Mesothelial cell of epicardium (in vitro differentiated cells): ENCODE data around the gene KRTAP1-5. TPM values are rescaled to one million over a fixed set of nuclear protein-coding genes. Genes with fewer than 3 reads are reported as not detected.

Experiments used
- DNase-seq, 2 experiments: peaks; one replicate each; pipeline ENCODE4 v3.0.0; 2021; ENCODE audit warnings: low spot score in 2 of 2; ENCODE audit not compliant: unreplicated experiment in 2 of 2
- H3K27ac Mint-ChIP-seq: 2 replicates; pipeline ENCODE4 v1.8.0; 2021; ENCODE audit warnings: mixed read lengths
- H3K27me3 Mint-ChIP-seq: 2 replicates; pipeline ENCODE4 v1.8.0; 2021; ENCODE audit warnings: low read depth, mixed read lengths
- H3K36me3 Mint-ChIP-seq: 2 replicates; pipeline ENCODE4 v1.8.0; 2021; ENCODE audit warnings: mixed read lengths
- H3K4me1 Mint-ChIP-seq: 2 replicates; pipeline ENCODE4 v1.8.0; 2021; ENCODE audit warnings: mixed read lengths
- H3K4me3 Mint-ChIP-seq: 2 replicates; pipeline ENCODE4 v1.8.0; 2021; ENCODE audit warnings: mild to moderate bottlenecking, moderate library complexity, mixed read lengths
- H3K9me3 Mint-ChIP-seq: 2 replicates; pipeline ENCODE4 v1.8.0; 2021; ENCODE audit warnings: mixed read lengths
- total RNA-seq: library from RNA; stranded (reverse); gene quantifications from 3 replicates; pipeline ENCODE4 v1.2.1, GENCODE V29; 2021
- TF ChIP-seq, protein P1 (sequence below): fragments of 200-600 bp; sonication (generic); IDR thresholded peaks from one replicate; pipeline ENCODE4 v1.5.0; 2021; ENCODE audit warnings: antibody characterized with exemption; ENCODE audit not compliant: unreplicated experiment

KRTAP1-5 gene
- total RNA-seq, 1 donor from 2014 or later: not detected

DNA sequence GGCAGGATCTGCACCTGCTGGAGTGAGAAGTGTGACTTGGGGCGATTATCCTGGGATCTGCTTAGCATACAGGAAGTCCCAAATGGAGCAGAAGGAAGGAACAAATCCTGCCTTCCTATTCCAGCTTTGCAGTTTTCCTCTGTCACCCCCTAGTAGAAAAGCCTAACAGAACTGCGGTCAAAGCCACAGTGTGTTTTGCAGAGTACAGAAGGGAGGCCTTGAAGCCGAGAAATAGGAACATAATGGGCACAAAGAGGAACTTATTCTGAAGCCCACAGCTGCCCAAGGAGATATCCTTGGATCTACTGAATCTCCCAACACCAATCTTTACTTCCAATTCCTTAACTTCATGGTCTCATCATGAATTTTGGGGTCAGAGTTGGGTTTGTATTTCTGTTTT, 8.5 kb downstream of the KRTAP1-5 start:
- Mint-ChIP-seq H3K36me3 (no peaks in the 10 kb centered on the region), H3K9me3 (peaks cover 28% of the 10 kb centered on the region), H3K27me3 (no peaks in the 10 kb centered on the region), H3K27ac (no peak overlapping the region), H3K4me1 (peaks cover 8% of the 10 kb centered on the region), H3K4me3 (no peak overlapping the region)
- no peak for DNase-seq
- TF ChIP-seq, protein P1, sequence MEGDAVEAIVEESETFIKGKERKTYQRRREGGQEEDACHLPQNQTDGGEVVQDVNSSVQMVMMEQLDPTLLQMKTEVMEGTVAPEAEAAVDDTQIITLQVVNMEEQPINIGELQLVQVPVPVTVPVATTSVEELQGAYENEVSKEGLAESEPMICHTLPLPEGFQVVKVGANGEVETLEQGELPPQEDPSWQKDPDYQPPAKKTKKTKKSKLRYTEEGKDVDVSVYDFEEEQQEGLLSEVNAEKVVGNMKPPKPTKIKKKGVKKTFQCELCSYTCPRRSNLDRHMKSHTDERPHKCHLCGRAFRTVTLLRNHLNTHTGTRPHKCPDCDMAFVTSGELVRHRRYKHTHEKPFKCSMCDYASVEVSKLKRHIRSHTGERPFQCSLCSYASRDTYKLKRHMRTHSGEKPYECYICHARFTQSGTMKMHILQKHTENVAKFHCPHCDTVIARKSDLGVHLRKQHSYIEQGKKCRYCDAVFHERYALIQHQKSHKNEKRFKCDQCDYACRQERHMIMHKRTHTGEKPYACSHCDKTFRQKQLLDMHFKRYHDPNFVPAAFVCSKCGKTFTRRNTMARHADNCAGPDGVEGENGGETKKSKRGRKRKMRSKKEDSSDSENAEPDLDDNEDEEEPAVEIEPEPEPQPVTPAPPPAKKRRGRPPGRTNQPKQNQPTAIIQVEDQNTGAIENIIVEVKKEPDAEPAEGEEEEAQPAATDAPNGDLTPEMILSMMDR: no peak

DNA sequence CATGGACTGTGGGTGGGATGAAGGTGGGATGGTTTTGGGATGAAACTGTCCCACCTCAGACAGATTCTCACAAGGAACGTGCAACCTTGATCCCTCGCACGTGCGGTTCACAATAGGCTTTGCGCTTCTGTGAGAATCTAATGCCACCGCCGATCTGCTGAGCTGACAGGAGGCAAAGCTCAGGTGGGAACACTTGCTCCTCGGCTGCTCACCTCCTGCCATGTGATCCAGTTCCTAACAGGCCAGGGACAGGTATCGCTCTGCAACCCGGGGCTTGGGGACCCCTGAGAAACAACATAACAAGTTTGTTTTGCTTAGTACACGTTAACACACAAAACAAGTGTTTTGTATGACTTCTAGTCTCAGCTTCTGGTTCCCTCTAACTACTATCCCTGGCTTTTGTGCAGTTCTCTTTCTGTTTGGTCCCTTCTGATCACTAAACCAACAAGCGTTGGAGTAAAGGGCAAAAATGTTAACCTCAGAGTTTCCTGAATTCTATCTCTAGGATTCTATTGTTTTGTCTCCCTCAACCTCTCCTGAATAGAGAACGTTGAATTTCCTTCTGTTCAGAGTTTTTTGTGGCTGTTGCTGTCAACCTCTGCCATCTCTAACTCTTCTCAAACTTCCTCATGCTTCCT, 10.3 kb downstream of the KRTAP1-5 start:
- H3K27me3 Mint-ChIP-seq: no peaks in the 10 kb centered on the region
- H3K9me3 Mint-ChIP-seq: peaks cover 13% of the 10 kb centered on the region
- no peak for DNase-seq
- H3K36me3 Mint-ChIP-seq: no peaks in the 10 kb centered on the region
- H3K27ac Mint-ChIP-seq: no peak overlapping the region
- TF ChIP-seq, protein P1: no peak
- H3K4me3 Mint-ChIP-seq: no peak overlapping the region
- peaks cover 14% of the 10 kb centered on the region for H3K4me1 Mint-ChIP-seq

DNA sequence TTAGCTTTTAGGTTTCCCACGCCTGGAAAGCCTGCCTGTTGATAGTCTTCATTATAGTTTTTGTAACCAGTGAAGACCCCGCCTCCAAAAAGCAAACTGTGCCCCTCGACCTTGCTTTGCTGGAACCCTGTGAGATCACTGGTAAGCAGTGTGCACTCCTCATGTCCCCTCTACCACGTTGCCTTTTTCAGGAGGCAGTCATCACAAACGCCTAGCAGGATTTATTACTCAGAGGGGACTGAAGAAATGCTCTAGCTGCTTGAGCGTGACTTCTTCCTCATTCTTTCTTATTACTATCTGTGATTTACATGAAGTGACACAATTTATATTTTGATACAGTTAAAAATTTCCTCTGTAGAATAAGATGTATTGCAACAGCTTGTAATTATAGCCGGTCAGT, 11.6 kb downstream of the KRTAP1-5 start:
- peaks cover 6% of the 10 kb centered on the region for H3K9me3 Mint-ChIP-seq

DNA sequence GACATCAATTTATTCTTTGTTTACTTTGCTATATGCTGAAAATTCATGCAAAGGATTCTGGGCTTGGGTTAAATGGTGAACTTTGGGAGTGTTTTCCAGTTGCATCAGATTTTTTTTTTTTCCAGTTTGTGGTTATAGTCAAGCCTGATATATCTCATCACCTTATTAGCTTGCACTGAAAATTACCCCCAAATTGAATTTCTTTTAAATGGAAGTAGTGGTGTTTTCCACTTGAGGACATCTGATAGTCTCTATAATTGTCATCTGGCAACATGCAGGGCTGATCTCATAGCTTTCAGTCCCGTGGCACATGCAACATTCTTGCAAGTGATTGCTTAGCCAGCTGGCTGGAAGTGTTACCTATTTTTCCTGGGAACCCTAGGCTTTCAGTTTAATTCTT, 13.4 kb downstream of the KRTAP1-5 start:
- Mint-ChIP-seq H3K4me3 (no peak overlapping the region), H3K36me3 (no peaks in the 10 kb centered on the region), H3K27ac (no peak overlapping the region), H3K4me1 (peaks cover 30% of the 10 kb centered on the region), H3K9me3 (peaks cover 6% of the 10 kb centered on the region), H3K27me3 (no peaks in the 10 kb centered on the region)
- DNase-seq: no peak
- TF ChIP-seq, protein P1: no peak

More for the DNA sequence above, 11.6 kb downstream of the KRTAP1-5 start:
- H3K4me1 Mint-ChIP-seq: peaks cover 14% of the 10 kb centered on the region
- H3K36me3 Mint-ChIP-seq: no peaks in the 10 kb centered on the region
- TF ChIP-seq, protein P1: no peak
- no peak for DNase-seq
- H3K27ac Mint-ChIP-seq: no peak overlapping the region
- no peak overlapping the region for H3K4me3 Mint-ChIP-seq
- no peaks in the 10 kb centered on the region for H3K27me3 Mint-ChIP-seq

DNA sequence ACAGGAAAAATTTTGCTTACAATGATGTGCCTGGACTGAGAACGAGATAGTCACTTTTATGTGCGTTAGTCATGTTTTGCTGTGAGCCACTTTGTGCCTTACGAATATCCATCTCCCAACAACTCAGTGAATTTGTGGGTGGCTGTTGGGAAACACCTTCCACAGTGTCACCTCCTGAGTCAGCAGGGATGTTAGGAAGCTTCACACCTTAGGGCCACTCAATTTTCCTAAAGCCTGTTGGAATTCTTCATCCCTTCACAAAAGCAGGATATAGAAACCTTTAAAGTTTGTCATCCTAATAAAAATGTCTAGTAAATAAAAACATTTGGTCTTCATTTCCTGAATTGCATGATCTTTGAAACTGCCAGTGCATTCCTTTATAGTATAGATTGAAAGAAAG, 13.8 kb downstream of the KRTAP1-5 start:
- DNase-seq: no peak
- no peak overlapping the region for H3K27ac Mint-ChIP-seq
- H3K27me3 Mint-ChIP-seq: no peaks in the 10 kb centered on the region
- H3K9me3 Mint-ChIP-seq: peaks cover 6% of the 10 kb centered on the region
- H3K4me1 Mint-ChIP-seq: peaks cover 33% of the 10 kb centered on the region
- no peaks in the 10 kb centered on the region for H3K36me3 Mint-ChIP-seq
- H3K4me3 Mint-ChIP-seq: no peak overlapping the region
- TF ChIP-seq, protein P1: no peak
